ENCODE results near the gene SGCA. TPM values are rescaled to one million over a fixed set of nuclear protein-coding genes. Genes with fewer than 3 reads are reported as not detected.
A peak's percentile ranks its signal among the peaks of the same experiment; 100 is the strongest.

Gene SGCA
- total RNA-seq, 1 experiment from 2014 or later: 0.24 TPM

DNA sequence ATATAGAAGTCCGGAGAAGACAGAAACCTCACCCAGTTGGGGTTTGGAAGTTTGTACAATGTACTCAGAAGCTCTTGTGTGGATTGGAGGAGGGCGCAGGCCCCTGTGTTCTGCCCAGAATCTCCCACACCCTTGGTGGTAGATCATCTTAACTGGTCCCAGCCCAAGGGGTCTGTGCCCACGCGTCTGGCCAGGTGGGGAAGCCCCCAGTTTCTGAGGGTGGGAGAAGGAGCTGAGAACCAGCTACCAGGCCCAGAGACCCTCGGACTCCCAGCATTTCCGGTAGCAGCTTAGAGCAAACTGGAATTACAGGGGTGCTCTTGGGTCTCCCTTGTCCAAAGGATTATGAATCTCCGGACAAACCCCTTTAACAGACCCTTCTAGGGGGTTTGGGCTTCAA is 13.1 kb upstream of the SGCA start:
- H3K9ac ChIP-seq (ENCODE audit: extremely low read depth, insufficient read length, low read length): no peak overlapping the region
- H3K9me3 Mint-ChIP-seq: no peaks in the 10 kb centered on the region
- no peak overlapping the region for H3K18ac ChIP-seq (ENCODE audit: insufficient read length, low read depth, low read length)
- H3K79me1 ChIP-seq (ENCODE audit: insufficient read depth, low read depth, low read length, poor library complexity, severe bottlenecking): no peaks in the 10 kb centered on the region
- H3K79me2 ChIP-seq (ENCODE audit: insufficient read depth, low read length): no peaks in the 10 kb centered on the region
- H3K36me3 Mint-ChIP-seq (ENCODE audit: insufficient read depth in 1 of 3, low read depth in 3 of 3): no peaks in the 10 kb centered on the region
- H3K27me3 ChIP-seq (ENCODE audit: insufficient read depth, low read length): no peaks in the 10 kb centered on the region; the same call in 1 of the 2 replicates
- H4K20me1 ChIP-seq (ENCODE audit: control insufficient read depth, insufficient read depth, insufficient read length): peaks cover 3% of the 10 kb centered on the region
- H4K8ac ChIP-seq (replicated peaks; ENCODE audit: insufficient read length, low read depth, low read length): no peak overlapping the region
- no peak overlapping the region for H2BK5ac ChIP-seq (ENCODE audit: insufficient read length, low read length)
- peak overlapping the region in 1 of 2 experiments; percentile 85; a peak in 1 of 5 replicates for H3K4me3 Mint-ChIP-seq
- no peak overlapping the region for H3T11ph ChIP-seq (ENCODE audit: low read length)
- H3K14ac ChIP-seq (ENCODE audit: insufficient read depth, low read length): peak overlapping the region; percentile 13; the same call in 1 of the 2 replicates
- H3K4ac ChIP-seq (ENCODE audit: low read depth, low read length): no peak overlapping the region
- H4K91ac ChIP-seq (ENCODE audit: insufficient read length, low read depth, low read length): no peak overlapping the region
- peaks cover 11% of the 10 kb centered on the region for H3K27me3 Mint-ChIP-seq (ENCODE audit: low read depth)
- H3K4me1 Mint-ChIP-seq: peaks cover 21 to 33% of the 10 kb centered on the region in 2 experiments
- TF ChIP-seq, protein P1, sequence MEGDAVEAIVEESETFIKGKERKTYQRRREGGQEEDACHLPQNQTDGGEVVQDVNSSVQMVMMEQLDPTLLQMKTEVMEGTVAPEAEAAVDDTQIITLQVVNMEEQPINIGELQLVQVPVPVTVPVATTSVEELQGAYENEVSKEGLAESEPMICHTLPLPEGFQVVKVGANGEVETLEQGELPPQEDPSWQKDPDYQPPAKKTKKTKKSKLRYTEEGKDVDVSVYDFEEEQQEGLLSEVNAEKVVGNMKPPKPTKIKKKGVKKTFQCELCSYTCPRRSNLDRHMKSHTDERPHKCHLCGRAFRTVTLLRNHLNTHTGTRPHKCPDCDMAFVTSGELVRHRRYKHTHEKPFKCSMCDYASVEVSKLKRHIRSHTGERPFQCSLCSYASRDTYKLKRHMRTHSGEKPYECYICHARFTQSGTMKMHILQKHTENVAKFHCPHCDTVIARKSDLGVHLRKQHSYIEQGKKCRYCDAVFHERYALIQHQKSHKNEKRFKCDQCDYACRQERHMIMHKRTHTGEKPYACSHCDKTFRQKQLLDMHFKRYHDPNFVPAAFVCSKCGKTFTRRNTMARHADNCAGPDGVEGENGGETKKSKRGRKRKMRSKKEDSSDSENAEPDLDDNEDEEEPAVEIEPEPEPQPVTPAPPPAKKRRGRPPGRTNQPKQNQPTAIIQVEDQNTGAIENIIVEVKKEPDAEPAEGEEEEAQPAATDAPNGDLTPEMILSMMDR (conservative IDR thresholded peaks at IDR 0.05): no peak
- H2BK15ac ChIP-seq (ENCODE audit: low read depth, low read length): no peak overlapping the region
- H2BK12ac ChIP-seq (ENCODE audit: insufficient read length, low read depth, low read length): no peak overlapping the region
- H3K4me2 ChIP-seq (ENCODE audit: insufficient read depth, insufficient read length, low read length): no peak overlapping the region
- H4K5ac ChIP-seq (ENCODE audit: insufficient read length, low read depth, low read length): no peak overlapping the region
- H3K27ac Mint-ChIP-seq: peak overlapping the region in 1 of 3 experiments; percentile 84; a peak in 1 of 7 replicates
- no peaks in the 10 kb centered on the region for H3K9me3 ChIP-seq (ENCODE audit: control insufficient read depth, low read depth, low read length)
- DNase-seq: no peak
- H2AK5ac ChIP-seq (ENCODE audit: insufficient read length, low read length): no peak overlapping the region
- no peak overlapping the region for H3K27ac ChIP-seq (ENCODE audit: insufficient read length, low read depth, low read length)
- no peak overlapping the region for H2BK20ac ChIP-seq (ENCODE audit: low read depth, low read length, poor library complexity, severe bottlenecking)
- no peak overlapping the region for H3K56ac ChIP-seq (ENCODE audit: insufficient read length, low read depth, low read length)
- peaks cover 4% of the 10 kb centered on the region; the same call in 1 of the 2 replicates for H3K4me1 ChIP-seq (ENCODE audit: insufficient read depth, low read length)
- H3K23me2 ChIP-seq (ENCODE audit: insufficient read length, low read depth, low read length, poor library complexity, severe bottlenecking): peaks cover 25% of the 10 kb centered on the region
- no peak overlapping the region for H2AFZ ChIP-seq (ENCODE audit: low read length)
- H2BK120ac ChIP-seq (ENCODE audit: low read depth, low read length, poor library complexity, severe bottlenecking): no peak overlapping the region
- H3K23ac ChIP-seq (ENCODE audit: insufficient read length, low read depth, low read length): no peak overlapping the region
- no CpG with 5 or more reads among the region's 7 CpGs for WGBS (ENCODE audit: extremely low coverage, insufficient read length, low lambda C conversion rate)

Measured in H9 (cell line).